Endothelial cell of umbilical vein (primary cell): Measurements from ENCODE around the gene PHACTR1. TPM values are rescaled to one million over a fixed set of nuclear protein-coding genes. Genes with fewer than 3 reads are reported as not detected.

Source experiments
- BruUV-seq: library from RNA; stranded (reverse); fragments of 400-500 nt; replicated peaks from 2 replicates; lab custom pipeline; 2021; lab: Mats Ljungman, UMichigan
- CTCF ChIA-PET: fragments of 300-600, 350-600 bp; sonication (Branson Sonifier 250); formaldehyde crosslinking; loops from one replicate; lab custom pipeline; 2021; ENCODE audit warnings: antibody characterized with exemption, inconsistent platforms; lab: Charles Lee
- POLR2A ChIA-PET: fragments of 300-600, 350-600 bp; sonication (Branson Sonifier 250); formaldehyde crosslinking; loops from one replicate; lab custom pipeline; 2021; ENCODE audit warnings: antibody characterized with exemption, inconsistent platforms; lab: Charles Lee
- DNase-seq: peaks from one replicate; pipeline ENCODE4 v3.0.0-alpha.2; 2011; ENCODE audit warnings: low read depth, low spot score
- FAIRE-seq: peaks from 2 replicates; lab custom pipeline; 2011; peaks lifted over from hg19 to GRCh38; lab: Jason Lieb, UNC
- H2AFZ ChIP-seq: 2 replicates; pipeline ENCODE4 v1.6.0; 2012; ENCODE audit warnings: low read depth, low read length, control low read depth, inconsistent platforms
- H3K27ac ChIP-seq: 2 replicates; pipeline ENCODE4 v1.5.1; 2011; ENCODE audit warnings: low read depth, mild to moderate bottlenecking, control low read depth, low read length, moderate library complexity; ENCODE audit not compliant: insufficient read depth
- H3K27me3 ChIP-seq, 2 experiments: 2 replicates each; pipeline versions ENCODE4 v1.6.0 to v1.6.1; 2011; ENCODE audit warnings: low read length in 2 of 2, mixed read lengths in 1 of 2; ENCODE audit not compliant: control insufficient read depth in 2 of 2, insufficient read depth in 2 of 2
- H3K36me3 ChIP-seq, 2 experiments: 2 replicates in 1 of 2; 3 replicates in 1 of 2; pipeline ENCODE4 v1.5.1; 2011; ENCODE audit warnings: low read length in 2 of 2, mild to moderate bottlenecking in 1 of 2, moderate library complexity in 1 of 2; ENCODE audit not compliant: control insufficient read depth in 2 of 2, insufficient read depth in 2 of 2; ENCODE audit errors: extremely low read depth in 1 of 2
- H3K4me1 ChIP-seq: 3 replicates; pipeline ENCODE4 v1.5.1; 2011; ENCODE audit warnings: mild to moderate bottlenecking, low read length; ENCODE audit not compliant: control insufficient read depth, insufficient read depth; ENCODE audit errors: extremely low read depth
- H3K4me2 ChIP-seq: 2 replicates; pipeline ENCODE4 v1.6.1; 2011; ENCODE audit warnings: low read length, control low read depth, mixed read lengths; ENCODE audit not compliant: insufficient read depth
- H3K4me3 ChIP-seq, 3 experiments: fragments of 200-600 bp in 1 of 3; sonication (generic), shearing (Covaris generic) in 1 of 3; replicated peaks in 1 of 3; 2 replicates each; pipeline ENCODE4 v1.5.1; 2011 to 2016; ENCODE audit warnings: control low read depth in 3 of 3, low read length in 3 of 3, mild to moderate bottlenecking in 2 of 3, inconsistent platforms in 1 of 3, low read depth in 1 of 3, moderate library complexity in 1 of 3; ENCODE audit not compliant: insufficient read depth in 1 of 3
- H3K79me2 ChIP-seq: 2 replicates; pipeline ENCODE4 v1.6.0; 2012; ENCODE audit warnings: low read length, inconsistent platforms; ENCODE audit not compliant: control insufficient read depth, insufficient read depth
- H3K9ac ChIP-seq: replicated peaks from 2 replicates; pipeline ENCODE3; 2011; ENCODE audit warnings: low read length, control low read depth; ENCODE audit not compliant: insufficient read depth; ENCODE audit errors: extremely low read depth
- H3K9me1 ChIP-seq: replicated peaks from 3 replicates; pipeline ENCODE4 v1.6.0; 2011; ENCODE audit warnings: mild to moderate bottlenecking, low read length; ENCODE audit not compliant: control insufficient read depth, insufficient read depth; ENCODE audit errors: extremely low read depth
- H3K9me3 ChIP-seq: replicated peaks from 2 replicates; pipeline ENCODE4 v1.5.1; 2012; ENCODE audit warnings: low read length, inconsistent platforms; ENCODE audit not compliant: control insufficient read depth, insufficient read depth
- H4K20me1 ChIP-seq: replicated peaks from 2 replicates; pipeline ENCODE3; 2011; ENCODE audit warnings: mild to moderate bottlenecking, low read length; ENCODE audit not compliant: control insufficient read depth, insufficient read depth; ENCODE audit errors: extremely low read depth
- EZH2 ChIP-seq: IDR thresholded peaks from 2 replicates; pipeline ENCODE4 v1.6.1; 2012; ENCODE audit warnings: borderline replicate concordance, low read depth, mild to moderate bottlenecking, moderate library complexity, low read length, inconsistent platforms; ENCODE audit not compliant: severe bottlenecking
- FOS ChIP-seq: IDR thresholded peaks from 2 replicates; pipeline ENCODE4 v1.6.1; 2011; ENCODE audit warnings: mild to moderate bottlenecking, low read length, moderate library complexity, borderline replicate concordance; ENCODE audit not compliant: insufficient read depth
- GATA2 ChIP-seq: IDR thresholded peaks from 2 replicates; pipeline ENCODE4 v1.7.0; 2011; ENCODE audit warnings: low read depth, mild to moderate bottlenecking, moderate library complexity, mixed read lengths, low read length; ENCODE audit not compliant: insufficient read length, insufficient read depth
- JUN ChIP-seq: IDR thresholded peaks from 2 replicates; pipeline ENCODE4 v1.6.1; 2011; ENCODE audit warnings: borderline replicate concordance, low read depth; ENCODE audit not compliant: insufficient read length, insufficient read depth
- POLR2A ChIP-seq: IDR thresholded peaks from 2 replicates; pipeline ENCODE4 v1.6.1; 2012; ENCODE audit warnings: low read depth, mild to moderate bottlenecking, control low read depth, low read length
- POLR2AphosphoS5 ChIP-seq: IDR thresholded peaks from 2 replicates; pipeline ENCODE4 v1.6.1; 2012; ENCODE audit warnings: low read depth, mild to moderate bottlenecking, control low read depth, low read length, moderate library complexity; ENCODE audit not compliant: insufficient read depth
- dilution Hi-C: fragments of 300-500 bp; cut with MboI; formaldehyde crosslinking; loops from one replicate; pipeline ENCODE4 v1.15.0; 2019; ENCODE audit warnings: low sequenced_read_pairs; ENCODE audit not compliant: extremely low pct_ligation_motif_present
- intact Hi-C: fragments of 100-400 bp; cut with micrococcal nuclease; formaldehyde crosslinking; loops from one replicate; pipeline ENCODE4 v1.10.0; 2022
- polyA plus RNA-seq, 4 experiments: library from polyadenylated mRNA; depleted of rRNA in 3 of 4; stranded (reverse) in 3 of 4; unstranded in 1 of 4; fragments of >200 nt; gene quantifications; 2 replicates each; pipeline versions ENCODE4 v1.2.1 to v1.2.3, GENCODE V29; 2011 to 2012; ENCODE audit warnings: missing spikeins in 1 of 4
- total RNA-seq: library from RNA; stranded (reverse); gene quantifications from 2 replicates; pipeline ENCODE4 v1.2.3, GENCODE V29; 2021
- TF ChIP-seq, protein P1 (sequence below): IDR thresholded peaks from 2 replicates; pipeline ENCODE4 v1.6.1; 2011; ENCODE audit not compliant: insufficient read depth, insufficient read length

The PHACTR1 gene
- total and polyA plus RNA-seq, 2 donors (not counting 3 experiments of a cell fraction or from before 2014, with no cell fraction given), result 2.4 to 23.2 TPM

DNA sequence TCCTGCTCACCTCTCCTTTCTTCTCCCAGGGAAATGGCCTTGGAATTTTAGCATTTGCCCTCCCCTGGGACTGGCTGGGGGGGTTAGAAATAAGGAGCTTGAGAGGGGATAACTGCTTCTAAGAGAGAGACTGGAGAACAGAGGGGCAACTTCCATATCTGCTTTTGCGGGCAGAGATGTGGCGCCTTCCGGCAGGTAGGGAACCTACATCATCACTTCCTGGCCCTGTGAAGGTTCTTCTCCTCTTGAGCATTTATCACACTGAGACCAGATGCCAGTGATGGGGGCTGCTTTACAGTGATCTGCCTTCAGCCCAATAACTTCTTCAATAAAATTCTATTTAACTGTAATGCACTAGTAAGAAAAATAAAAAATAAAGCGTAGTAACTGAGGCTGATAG, 563.7 kb downstream of the PHACTR1 start:
- Histone ChIP-seq H3K36me3 (no peaks in the 10 kb centered on the region), H3K9ac (no peak overlapping the region), H3K4me1 (no peaks in the 10 kb centered on the region), H3K79me2 (no peaks in the 10 kb centered on the region), H4K20me1 (no peaks in the 10 kb centered on the region), H3K27ac (no peak overlapping the region), H3K9me3 (no peaks in the 10 kb centered on the region), H2AFZ (no peak overlapping the region), H3K9me1 (no peaks in the 10 kb centered on the region), H3K4me3 (no peak overlapping the region), H3K4me2 (no peak overlapping the region), H3K27me3 (no peaks in the 10 kb centered on the region)
- FAIRE-seq, result no peak
- ChIA-PET CTCF (no interaction called here), POLR2A (no interaction called here)
- no peak for DNase-seq
- BruUV-seq, result no TSS peak
- no peak for TF ChIP-seq POLR2A
- no peak for TF ChIP-seq FOS
- TF ChIP-seq, protein P1, sequence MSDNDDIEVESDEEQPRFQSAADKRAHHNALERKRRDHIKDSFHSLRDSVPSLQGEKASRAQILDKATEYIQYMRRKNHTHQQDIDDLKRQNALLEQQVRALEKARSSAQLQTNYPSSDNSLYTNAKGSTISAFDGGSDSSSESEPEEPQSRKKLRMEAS, result no peak
- no peak for TF ChIP-seq JUN
- no peak for TF ChIP-seq GATA2
- intact Hi-C loops, result no loop called here
- dilution Hi-C loops, result no loop called here

DNA sequence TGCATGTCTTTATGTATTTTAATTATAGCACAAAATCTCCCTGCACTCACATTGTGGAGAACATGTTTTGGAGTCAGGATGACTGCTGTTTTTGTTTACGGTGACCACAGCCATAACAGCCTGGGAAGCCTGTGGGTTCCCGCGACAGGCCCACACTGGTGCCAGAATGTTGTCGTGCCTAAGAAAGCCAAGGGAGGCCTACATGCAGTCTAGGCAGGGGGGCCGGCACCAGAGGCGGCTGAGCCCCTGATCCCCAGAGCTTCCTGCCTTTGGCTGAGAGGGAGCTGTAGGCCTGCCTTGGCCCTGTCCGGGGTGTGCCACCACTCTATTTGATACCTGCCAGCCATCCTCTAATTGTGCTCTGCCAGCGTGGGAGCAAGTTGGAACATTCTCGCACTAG, 565.1 kb downstream of the PHACTR1 start:
- no peaks in the 10 kb centered on the region for H4K20me1 ChIP-seq
- ChIA-PET POLR2A (no interaction called here), CTCF (no interaction called here)
- H3K9me1 ChIP-seq, result no peaks in the 10 kb centered on the region
- no peak overlapping the region for H3K9ac ChIP-seq
- FAIRE-seq (no peak), DNase-seq (no peak)
- intact Hi-C loops (no loop called here), dilution Hi-C loops (no loop called here)
- H3K4me3 ChIP-seq, result no peak overlapping the region
- H3K36me3 ChIP-seq, result no peaks in the 10 kb centered on the region
- no peak overlapping the region for H2AFZ ChIP-seq
- no peak overlapping the region for H3K4me2 ChIP-seq
- H3K27me3 ChIP-seq, result no peaks in the 10 kb centered on the region
- TF ChIP-seq, protein P1, result no peak
- no peak for TF ChIP-seq GATA2
- TF ChIP-seq FOS, result no peak
- TF ChIP-seq POLR2AphosphoS5, result no peak
- TF ChIP-seq EZH2, result no peak
- TF ChIP-seq POLR2A, result no peak
- no peaks in the 10 kb centered on the region for H3K9me3 ChIP-seq
- H3K4me1 ChIP-seq, result no peaks in the 10 kb centered on the region
- H3K79me2 ChIP-seq, result no peaks in the 10 kb centered on the region
- no TSS peak for BruUV-seq
- no peak overlapping the region for H3K27ac ChIP-seq
